Gastrocnemius medialis (tissue), 4 donors: ENCODE results near the gene GPX3.

Experiments used
- CTCF ChIP-seq, 5 experiments: fragments of 450-650 bp in 3 of 5; fragments of 200-600 bp in 2 of 5; sonication (generic) in 2 of 5; IDR thresholded peaks in 4 of 5; conservative IDR thresholded peaks in 1 of 5; 1 replicate in 4 of 5; 2 replicates in 1 of 5; pipeline ENCODE4 v1.5.1; 2016 to 2019; ENCODE audit warnings: antibody characterized with exemption in 5 of 5, mild to moderate bottlenecking in 3 of 5, moderate library complexity in 3 of 5
- POLR2A ChIP-seq, 2 donors: fragments of 450-650 bp; IDR thresholded peaks; one replicate each; pipeline ENCODE4 v1.6.1; 2017; ENCODE audit warnings: antibody characterized with exemption in 2 of 2, mild to moderate bottlenecking in 2 of 2, moderate library complexity in 2 of 2

- no peak for TF ChIP-seq CTCF (IDR thresholded peaks at IDR 0.05 in 4 of 5, conservative IDR thresholded peaks at IDR 0.05 in 1 of 5)
- TF ChIP-seq POLR2A (IDR thresholded peaks at IDR 0.05) = no peak
Measured at GRCh38 chr5:151017897-151018296, 2.5 kb upstream of the GPX3 start.
